ENCODE results near the gene PRKCH. TPM values are rescaled to one million over a fixed set of nuclear protein-coding genes. Genes with fewer than 3 reads are reported as not detected.

Gene PRKCH
- total and polyA plus RNA-seq, 9 of the 15 experiments (the other 6 are each of a cell fraction or from before 2014, with no cell fraction given), result 0.61 to 4.4 (median 4.0) TPM

GRCh38 chr14:61342932-61343331, 21.6 kb downstream of the PRKCH start (continued):
- TF ChIP-seq CUX1 (CRISPR knock-in tag; IDR thresholded peaks at IDR 0.05) (no peak), THAP12 (CRISPR knock-in tag; IDR thresholded peaks at IDR 0.05) (no peak), ZNF644 (tag; IDR thresholded peaks at IDR 0.05; ENCODE audit: low read depth) (no peak), ZNF263 (CRISPR knock-in tag; IDR thresholded peaks at IDR 0.05; ENCODE audit: borderline replicate concordance) (no peak), SREBF2 (CRISPR knock-in tag; IDR thresholded peaks at IDR 0.05) (no peak), RAD21 (CRISPR knock-in tag; conservative IDR thresholded peaks at IDR 0.05 in 1 of 2, IDR thresholded peaks at IDR 0.05 in 1 of 2) (no peak), CBFA2T2 (conservative IDR thresholded peaks at IDR 0.05) (peak; percentile 78), ZNF347 (CRISPR knock-in tag; IDR thresholded peaks at IDR 0.05; ENCODE audit: low read depth) (no peak), SAFB2 (IDR thresholded peaks at IDR 0.05; ENCODE audit: borderline replicate concordance, low read depth, low read length, severe bottlenecking) (no peak), TCF7 (IDR thresholded peaks at IDR 0.05; ENCODE audit: borderline replicate concordance) (no peak), ETV6 (IDR thresholded peaks at IDR 0.05; ENCODE audit: borderline replicate concordance in 1 of 2, low read depth in 2 of 2, low read length in 1 of 2) (no peak), ETV6 (CRISPR knock-in tag; IDR thresholded peaks at IDR 0.05; ENCODE audit: borderline replicate concordance) (no peak), ZNF785 (CRISPR knock-in tag; IDR thresholded peaks at IDR 0.05) (no peak), TSHZ1 (CRISPR knock-in tag; IDR thresholded peaks at IDR 0.05) (no peak), DPF2 (IDR thresholded peaks at IDR 0.05) (peak; percentile 74), GATA2 (CRISPR knock-in tag; IDR thresholded peaks at IDR 0.05) (no peak), PHF20 (IDR thresholded peaks at IDR 0.05; ENCODE audit: partially characterized antibody) (no peak)
